Mesodermal cell (in vitro differentiated cells): ENCODE data around the gene DHRS3.
"Not testable (repeated sequence)": the region's sequence is repeated elsewhere in the genome, so short reads cannot be mapped to it uniquely, and the experiment has no call there.

ENCODE experiments used
- H3K27ac ChIP-seq: 2 replicates; pipeline ENCODE4 v1.7.0; 2013; ENCODE audit warnings: mild to moderate bottlenecking, low read depth, low read length, moderate library complexity; ENCODE audit not compliant: severe bottlenecking
- H3K36me3 ChIP-seq: 2 replicates; pipeline ENCODE4 v1.7.1; 2013; ENCODE audit warnings: mild to moderate bottlenecking, low read length, moderate library complexity; ENCODE audit not compliant: control insufficient read depth, insufficient read depth
- H3K4me1 ChIP-seq: one replicate; pipeline ENCODE4 v1.7.1; 2013; ENCODE audit warnings: mild to moderate bottlenecking, low read length; ENCODE audit not compliant: insufficient read depth, control insufficient read depth, poor library complexity, severe bottlenecking
- H3K4me3 ChIP-seq: 2 replicates; pipeline ENCODE4 v1.7.0; 2013; ENCODE audit warnings: low read length, control low read depth, mild to moderate bottlenecking; ENCODE audit not compliant: insufficient read depth, poor library complexity, severe bottlenecking; ENCODE audit errors: extremely low read depth
- H3K9me3 ChIP-seq: 2 replicates; pipeline ENCODE4 v1.7.1; 2013; ENCODE audit warnings: mild to moderate bottlenecking, low read length, moderate library complexity; ENCODE audit not compliant: control insufficient read depth
- WGBS, 2 experiments: methylation state at CpG; one replicate each; pipeline ENCODE4 v1.1.5; 2013; ENCODE audit warnings: missing lambda C conversion rate in 2 of 2; ENCODE audit not compliant: insufficient coverage in 2 of 2; 5-methylcytosine and 5-hydroxymethylcytosine counted together

DHRS3 gene

DNA sequence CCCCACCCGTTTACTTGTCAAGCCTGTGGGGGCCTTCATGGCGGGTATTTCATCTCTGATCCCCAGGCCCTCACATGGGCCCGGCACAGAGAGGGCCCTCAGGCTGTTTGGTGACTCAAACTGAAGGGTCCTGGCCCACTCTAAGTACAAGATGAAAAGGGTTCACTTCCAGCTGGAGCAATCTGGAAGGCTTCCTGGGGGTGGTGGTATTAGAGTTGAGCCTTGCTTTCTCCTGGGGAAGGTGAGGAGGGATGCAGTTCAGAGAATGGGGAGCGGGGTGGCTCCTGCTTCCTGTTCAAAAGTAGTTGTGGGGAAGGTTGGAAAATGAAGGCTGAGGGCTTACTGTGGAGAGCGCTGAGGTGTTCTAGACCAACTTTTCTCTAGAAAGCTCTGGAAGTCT is 47.7 kb downstream of the DHRS3 start:
- no peaks in the 10 kb centered on the region for H3K9me3 ChIP-seq
- no peak overlapping the region for H3K27ac ChIP-seq
- WGBS, 2 experiments, result 91 to 93% methylated on average over 4 to 5 of the region's 5 CpGs
- no peaks in the 10 kb centered on the region for H3K4me1 ChIP-seq
- H3K4me3 ChIP-seq, result no peak overlapping the region
- no peaks in the 10 kb centered on the region for H3K36me3 ChIP-seq

- H3K36me3 ChIP-seq, result no peaks in the 10 kb centered on the region
- 90 to 94% methylated on average over 8 to 10 of the region's 14 CpGs for WGBS, 2 experiments
- no peak overlapping the region for H3K27ac ChIP-seq
Observed at GRCh38 chr1:12568009-12568767, 49.8 kb downstream of the DHRS3 start.

DNA sequence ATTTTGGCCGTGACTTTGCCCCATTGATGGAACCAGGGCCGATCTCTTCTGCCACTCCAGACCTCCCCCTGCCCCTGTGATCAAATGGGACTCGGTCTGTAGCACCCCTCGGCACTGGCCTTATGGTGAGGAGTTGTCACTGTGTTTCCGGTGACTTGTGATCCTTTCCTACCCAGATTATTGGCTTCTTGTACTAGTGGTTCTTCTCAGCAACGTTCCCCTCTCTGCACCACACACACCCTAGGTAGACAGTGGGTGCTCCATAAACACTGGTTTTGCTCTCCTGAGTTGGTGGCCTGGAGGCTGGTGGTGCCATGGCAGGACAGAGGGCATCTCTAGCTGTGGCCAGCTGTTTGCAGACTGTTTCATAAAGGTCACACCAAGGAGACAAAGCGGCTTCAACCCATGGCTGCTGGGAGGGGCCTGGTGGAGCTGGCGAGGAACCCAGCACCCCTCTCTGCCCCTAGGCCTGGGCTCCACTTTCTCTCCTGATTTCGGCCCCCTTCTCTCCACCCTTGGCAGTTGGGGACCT is 50.7 kb downstream of the DHRS3 start:
- Histone ChIP-seq H3K27ac (no peak overlapping the region), H3K4me1 (no peaks in the 10 kb centered on the region), H3K4me3 (no peak overlapping the region), H3K36me3 (no peaks in the 10 kb centered on the region), H3K9me3 (peaks cover 13% of the 10 kb centered on the region)
- WGBS, 2 experiments, result 85 to 86% methylated on average over 6 to 7 of the region's 9 CpGs

More at GRCh38 chr1:12568009-12568767, 49.8 kb downstream of the DHRS3 start:
- no peaks in the 10 kb centered on the region for H3K4me1 ChIP-seq
- H3K4me3 ChIP-seq, result no peak overlapping the region
- peaks cover 12% of the 10 kb centered on the region for H3K9me3 ChIP-seq

DNA sequence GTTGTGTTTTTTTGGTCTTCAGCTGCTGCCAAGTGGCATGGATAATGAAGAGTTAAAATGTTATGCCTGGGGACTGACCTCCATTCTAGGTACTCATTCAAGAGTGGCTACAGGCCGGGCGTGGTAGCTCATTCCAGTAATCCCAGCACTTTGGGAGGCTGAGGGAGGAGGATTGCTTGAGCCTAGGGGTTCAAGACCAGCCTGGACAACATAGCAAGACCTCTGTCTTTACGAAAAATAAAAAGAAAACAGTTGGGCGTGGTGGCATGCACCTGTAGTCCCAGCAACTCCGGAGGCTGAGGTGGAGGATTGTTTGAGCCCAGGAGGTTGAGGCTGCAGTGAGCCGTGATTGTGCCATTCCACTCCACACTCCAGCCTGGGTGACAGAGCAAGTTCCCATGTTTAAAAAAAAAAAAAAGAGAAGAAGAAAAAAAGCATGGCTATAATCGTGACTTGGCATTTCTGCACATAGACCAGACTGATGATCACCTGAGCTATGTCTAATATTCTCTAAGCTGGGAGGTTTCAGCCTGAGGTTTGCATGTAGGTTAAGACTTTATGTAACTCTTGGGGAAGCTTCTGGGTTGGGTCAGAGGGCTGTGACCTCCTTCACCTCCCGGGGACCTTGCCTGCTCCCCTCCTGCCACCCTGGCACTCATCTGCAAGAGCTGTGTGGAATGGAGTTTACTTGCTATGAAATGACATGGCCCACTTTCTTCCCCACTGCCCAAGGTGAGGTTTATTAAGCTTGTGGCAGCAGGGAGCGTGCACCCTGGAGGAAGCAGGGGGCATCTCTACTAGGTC is 51.3 kb downstream of the DHRS3 start:
- 85% methylated on average over 6 of the region's 9 CpGs for WGBS, 2 experiments
- Histone ChIP-seq H3K4me3 (no peak overlapping the region), H3K4me1 (no peaks in the 10 kb centered on the region), H3K27ac (no peak overlapping the region), H3K9me3 (peaks cover 13% of the 10 kb centered on the region), H3K36me3 (no peaks in the 10 kb centered on the region)

- Histone ChIP-seq H3K36me3 (no peaks in the 10 kb centered on the region), H3K9me3 (peaks cover 13% of the 10 kb centered on the region), H3K27ac (no peak overlapping the region), H3K4me1 (no peaks in the 10 kb centered on the region), H3K4me3 (no peak overlapping the region)
- 69 to 77% methylated on average over 7 of the region's 7 CpGs for WGBS, 2 experiments
Observed at GRCh38 chr1:12565966-12566352, 52.1 kb downstream of the DHRS3 start.

DNA sequence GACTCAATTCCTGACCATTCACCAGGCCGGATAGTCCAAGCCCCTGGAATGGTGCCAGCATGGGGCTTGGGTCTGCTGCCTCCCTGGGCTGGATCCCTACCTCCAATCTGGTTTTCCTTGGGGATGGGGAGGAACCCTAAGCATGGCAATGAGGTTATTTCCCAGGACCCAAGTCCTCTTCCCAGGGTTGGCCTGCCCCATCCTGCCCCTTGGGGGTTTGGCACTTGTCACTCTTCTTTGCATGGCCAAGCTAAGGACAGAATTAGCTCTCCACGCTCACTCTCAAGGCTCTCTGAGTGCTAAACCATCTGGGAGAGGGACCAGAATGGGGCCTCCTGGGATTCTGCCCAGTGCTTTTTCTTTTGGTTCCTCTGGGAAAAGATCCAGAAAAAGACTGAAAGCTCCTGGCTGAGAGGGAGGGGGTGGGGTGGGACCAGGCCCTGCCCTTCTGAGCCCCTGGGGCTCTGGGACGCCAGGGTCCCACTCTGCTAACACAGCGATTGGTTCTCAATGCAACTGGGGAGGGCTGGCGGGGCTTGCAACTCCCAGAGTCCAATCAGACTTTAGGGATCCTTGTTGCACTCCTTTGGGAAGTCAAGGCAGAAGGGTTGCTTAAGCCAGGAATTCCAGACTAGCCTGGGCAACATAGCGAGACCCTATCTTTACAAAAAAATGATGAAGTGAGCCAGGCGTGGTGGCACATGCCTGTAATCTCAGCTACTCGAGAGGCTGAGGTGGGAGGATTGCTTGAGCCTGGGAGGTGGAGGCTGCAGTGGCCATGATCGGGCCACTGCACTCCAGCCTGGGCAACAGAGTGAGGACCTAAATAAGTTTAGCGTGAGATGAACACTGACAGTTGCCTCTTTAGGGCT is 52.7 kb downstream of the DHRS3 start:
- Histone ChIP-seq H3K4me3 (no peak overlapping the region), H3K27ac (no peak overlapping the region), H3K4me1 (no peaks in the 10 kb centered on the region), H3K9me3 (peaks cover 13% of the 10 kb centered on the region), H3K36me3 (no peaks in the 10 kb centered on the region)
- WGBS, 2 experiments, result 88 to 91% methylated on average over 9 to 10 of the region's 10 CpGs

GRCh38 chr1:12564251-12564650 is 53.8 kb downstream of the DHRS3 start:
- H3K27ac ChIP-seq, H3K36me3 ChIP-seq, H3K4me1 ChIP-seq, H3K4me3 ChIP-seq: not testable (repeated sequence)
- H3K9me3 ChIP-seq, result peaks cover 13% of the 10 kb centered on the region
- WGBS, 2 experiments, result 100% methylated on average over 1 of the region's 3 CpGs; no CpG with 5 or more reads in 1 of the 2 experiments

DNA sequence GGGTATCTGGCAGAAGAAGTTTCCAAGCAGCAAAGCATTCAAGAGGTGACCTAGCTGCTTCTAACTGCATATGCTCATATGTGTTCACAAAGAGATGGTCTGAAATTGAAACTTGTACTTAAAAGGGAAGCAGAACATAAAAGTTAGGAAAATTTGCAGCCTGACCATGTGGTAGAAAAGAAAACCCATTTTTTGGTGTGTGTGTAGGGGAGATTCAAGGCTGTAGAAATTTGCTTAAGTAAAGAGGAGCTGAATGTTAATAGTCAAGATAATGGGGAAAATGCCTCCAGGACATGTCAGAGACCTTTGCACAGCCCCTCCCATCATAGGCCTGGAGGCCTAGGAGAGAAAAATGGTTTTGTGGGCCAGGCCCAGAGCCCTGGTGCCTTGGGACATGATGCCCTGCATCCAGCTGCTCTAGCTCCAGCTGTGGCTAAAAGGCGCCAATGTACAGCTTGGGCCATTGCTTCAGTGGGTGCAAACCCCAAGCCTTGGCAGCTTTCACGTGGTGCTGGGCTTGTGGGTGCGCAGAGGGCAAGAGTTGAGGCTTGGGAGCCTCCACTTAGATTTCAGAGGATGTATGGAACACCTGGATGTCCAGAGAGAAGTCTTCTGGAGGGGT is 54.9 kb downstream of the DHRS3 start:
- H3K36me3 ChIP-seq, result no peaks in the 10 kb centered on the region
- peaks cover 13% of the 10 kb centered on the region for H3K9me3 ChIP-seq
- H3K4me1 ChIP-seq, result no peaks in the 10 kb centered on the region
- no peak overlapping the region for H3K27ac ChIP-seq
- WGBS, 2 experiments, result 52 to 100% methylated on average over 2 to 3 of the region's 3 CpGs
- no peak overlapping the region for H3K4me3 ChIP-seq

- WGBS, 2 experiments, result 95% methylated on average over 7 of the region's 7 CpGs
Observed at GRCh38 chr1:12561121-12561520, 56.9 kb downstream of the DHRS3 start.

More at GRCh38 chr1:12561121-12561520, 56.9 kb downstream of the DHRS3 start:
- peaks cover 6% of the 10 kb centered on the region for H3K4me1 ChIP-seq
- H3K36me3 ChIP-seq, result no peaks in the 10 kb centered on the region
- no peak overlapping the region for H3K27ac ChIP-seq
- H3K4me3 ChIP-seq, result no peak overlapping the region
- peaks cover 18% of the 10 kb centered on the region for H3K9me3 ChIP-seq
